ENCODE data around the gene USP32. TPM values are rescaled to one million over a fixed set of nuclear protein-coding genes. Genes with fewer than 3 reads are reported as not detected.

The USP32 gene
- total and polyA plus RNA-seq, 4 donors, result 11.6 to 103 (median 42.9) TPM

- WGBS, result 80% methylated on average over 3 of the region's 3 CpGs
- no peak for TF ChIP-seq ZBTB33 (IDR thresholded peaks at IDR 0.05)
- TF ChIP-seq RAD21 (IDR thresholded peaks at IDR 0.05), result no peak
- TF ChIP-seq SP1 (IDR thresholded peaks at IDR 0.05), result no peak
- no peak for TF ChIP-seq JUND (IDR thresholded peaks at IDR 0.05)
- TF ChIP-seq HNF4G (IDR thresholded peaks at IDR 0.05), result no peak
- no peak for TF ChIP-seq FOXA1 (IDR thresholded peaks at IDR 0.05)
- no peak for TF ChIP-seq GABPA (IDR thresholded peaks at IDR 0.05 in 1 of 2, conservative IDR thresholded peaks at IDR 0.05 in 1 of 2)
- TF ChIP-seq HNF4A (conservative IDR thresholded peaks at IDR 0.05), result no peak
- TF ChIP-seq TAF1 (conservative IDR thresholded peaks at IDR 0.05), result no peak
- TF ChIP-seq MAX (IDR thresholded peaks at IDR 0.05), result no peak
- no peak for TF ChIP-seq REST (IDR thresholded peaks at IDR 0.05)
- no peak for TF ChIP-seq ATF3 (IDR thresholded peaks at IDR 0.05)
- TF ChIP-seq RXRA (IDR thresholded peaks at IDR 0.05), result no peak
- no peak for TF ChIP-seq FOXA2 (IDR thresholded peaks at IDR 0.05)
- TF ChIP-seq YY1 (IDR thresholded peaks at IDR 0.05), result no peak
- TF ChIP-seq NR2F2 (IDR thresholded peaks at IDR 0.05), result no peak
- no peak overlapping the region for H3K4me3 ChIP-seq (ENCODE audit: low read depth in 1 of 3, low read length in 3 of 3)
- DNase-seq (ENCODE audit: low spot score), result no peak
- H3K4me1 ChIP-seq (ENCODE audit: control insufficient read depth in 4 of 4, insufficient read depth in 4 of 4, low read length in 3 of 4), result peaks cover 9 to 16% (median 11%) of the 10 kb centered on the region in 4 donors
- H3K36me3 ChIP-seq (ENCODE audit: control insufficient read depth in 4 of 4, insufficient read depth in 3 of 4, low read depth in 1 of 4, low read length in 3 of 4), result peaks cover 0 to 3% (median 0%) of the 10 kb centered on the region in 4 donors
- H3K27ac ChIP-seq (ENCODE audit: low read depth in 1 of 2, low read length in 2 of 2), result no peak overlapping the region
- no peaks in the 10 kb centered on the region for H3K9me3 ChIP-seq (ENCODE audit: control insufficient read depth in 4 of 4, low read length in 3 of 4)
- no peaks in the 10 kb centered on the region for H3K27me3 ChIP-seq (ENCODE audit: control insufficient read depth in 4 of 4, insufficient read depth in 4 of 4, low read length in 3 of 4)
- H3K9ac ChIP-seq (ENCODE audit: low read depth in 1 of 2, low read length in 2 of 2), result no peak overlapping the region
These were observed 88.4 kb downstream of the USP32 start for GRCh38 chr17:60303406-60304099.

GRCh38 chr17:60301649-60302048 is 90.3 kb downstream of the USP32 start:
- peaks cover 9 to 16% (median 11%) of the 10 kb centered on the region in 4 donors for H3K4me1 ChIP-seq (ENCODE audit: control insufficient read depth in 4 of 4, insufficient read depth in 4 of 4, low read length in 3 of 4)

More at GRCh38 chr17:60301649-60302048, 90.3 kb downstream of the USP32 start:
- H3K27me3 ChIP-seq (ENCODE audit: control insufficient read depth in 4 of 4, insufficient read depth in 4 of 4, low read length in 3 of 4), result no peaks in the 10 kb centered on the region
- 85% methylated on average over 1 of the region's 1 CpG for WGBS
- no peak overlapping the region for H3K4me3 ChIP-seq (ENCODE audit: low read depth in 1 of 3, low read length in 3 of 3)
- no peak overlapping the region for H3K27ac ChIP-seq (ENCODE audit: low read depth in 1 of 2, low read length in 2 of 2)
- no peaks in the 10 kb centered on the region for H3K36me3 ChIP-seq (ENCODE audit: control insufficient read depth in 4 of 4, insufficient read depth in 3 of 4, low read depth in 1 of 4, low read length in 3 of 4)
- no peaks in the 10 kb centered on the region for H3K9me3 ChIP-seq (ENCODE audit: control insufficient read depth in 4 of 4, low read length in 3 of 4)
- no peak overlapping the region for H3K9ac ChIP-seq (ENCODE audit: low read depth in 1 of 2, low read length in 2 of 2)
- no peak for DNase-seq (ENCODE audit: low spot score)
- TF ChIP-seq TAF1 (conservative IDR thresholded peaks at IDR 0.05) (no peak), SP1 (IDR thresholded peaks at IDR 0.05) (no peak), YY1 (IDR thresholded peaks at IDR 0.05) (no peak), RAD21 (IDR thresholded peaks at IDR 0.05) (no peak), JUND (IDR thresholded peaks at IDR 0.05) (no peak)
